NOMO-1 treated with DMSO at 0.1 percent for 48 hours (cell line): ENCODE data around the gene PACSIN2.

Experiments used
- DNase-seq: peaks from one replicate; lab custom pipeline; 2025; ENCODE audit not compliant: unreplicated experiment; lab: John Stamatoyannopoulos, UW

Gene PACSIN2

GRCh38 chr22:42866100-42866499 is 148.8 kb downstream of the PACSIN2 start:
- DNase-seq, result no peak

DNA sequence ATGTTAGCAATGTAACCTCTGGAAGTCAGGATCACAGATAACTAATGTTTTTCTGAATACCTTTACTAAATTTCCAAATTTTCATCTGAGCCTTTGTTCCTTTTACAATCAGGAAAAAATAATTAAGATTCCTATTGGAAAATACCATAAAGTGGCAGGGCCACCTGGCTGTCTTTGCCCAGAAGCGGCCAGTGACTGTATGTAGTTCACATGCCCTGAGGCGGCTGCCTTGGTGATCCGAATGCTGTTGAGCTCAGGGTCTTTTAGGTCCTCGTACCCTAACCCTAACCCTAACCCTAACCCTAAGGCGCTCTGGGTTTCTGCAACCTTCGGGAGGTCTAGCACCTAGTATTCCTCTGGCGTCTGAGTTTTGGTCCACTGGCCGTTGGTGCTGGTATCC is 149.4 kb downstream of the PACSIN2 start:
- no peak for DNase-seq

GRCh38 chr22:42863349-42863961 is 151.5 kb downstream of the PACSIN2 start:
- DNase-seq, result peak; percentile 62

DNA sequence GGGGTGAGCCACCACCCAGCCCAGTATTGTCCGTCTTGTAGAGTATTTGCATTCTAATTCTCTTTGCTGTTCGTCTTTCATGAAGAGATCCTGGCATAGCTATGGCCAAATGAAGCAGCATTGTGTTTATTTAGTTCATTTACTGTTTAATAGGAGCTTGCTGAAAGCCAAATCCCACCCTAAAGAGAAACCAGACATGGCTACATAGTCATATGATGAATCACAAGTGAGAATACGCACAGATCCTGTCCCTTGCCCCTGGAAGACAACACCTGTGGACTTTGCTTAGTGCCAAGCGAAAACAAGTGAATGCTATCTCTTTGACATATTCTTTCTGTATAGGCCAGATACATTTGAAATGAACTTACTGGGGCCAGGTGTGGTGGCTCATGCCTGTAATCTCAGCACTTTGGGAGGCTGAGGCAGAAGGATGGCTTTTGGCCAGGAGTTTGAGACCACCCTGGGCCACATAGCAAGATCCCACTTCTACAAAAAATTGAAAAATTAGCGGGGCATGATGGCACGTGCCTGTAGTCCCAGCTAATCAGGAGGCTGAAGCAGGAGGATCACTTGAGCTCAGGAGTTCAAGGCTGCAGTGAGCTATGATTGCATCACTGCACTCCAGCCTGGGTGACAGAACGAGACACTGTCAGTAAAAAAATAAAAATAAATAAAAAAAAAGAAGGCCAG is 152.8 kb downstream of the PACSIN2 start:
- no peak for DNase-seq

DNA sequence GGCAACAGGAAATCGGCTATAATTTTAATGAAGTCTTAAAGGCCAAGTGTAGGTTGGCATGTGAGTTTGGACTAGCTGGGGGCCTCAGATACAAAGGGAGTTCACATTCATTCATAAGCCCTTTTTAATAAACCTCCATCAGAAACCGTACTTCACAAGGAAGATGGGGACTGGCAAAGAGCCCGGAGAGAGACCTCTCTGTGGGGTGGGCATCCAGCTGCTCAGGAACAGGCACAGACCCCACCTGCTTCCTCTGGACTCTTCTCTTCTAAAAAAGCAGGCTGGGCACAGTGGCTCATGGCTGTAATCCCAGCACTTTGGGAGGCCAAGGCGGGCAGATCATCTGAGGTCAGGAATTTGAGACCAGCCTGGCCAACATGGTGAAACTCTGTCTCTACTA is 154.0 kb downstream of the PACSIN2 start:
- DNase-seq, result no peak

- DNase-seq, result no peak
These were observed 157.0 kb downstream of the PACSIN2 start for GRCh38 chr22:42857845-42858481.

DNA sequence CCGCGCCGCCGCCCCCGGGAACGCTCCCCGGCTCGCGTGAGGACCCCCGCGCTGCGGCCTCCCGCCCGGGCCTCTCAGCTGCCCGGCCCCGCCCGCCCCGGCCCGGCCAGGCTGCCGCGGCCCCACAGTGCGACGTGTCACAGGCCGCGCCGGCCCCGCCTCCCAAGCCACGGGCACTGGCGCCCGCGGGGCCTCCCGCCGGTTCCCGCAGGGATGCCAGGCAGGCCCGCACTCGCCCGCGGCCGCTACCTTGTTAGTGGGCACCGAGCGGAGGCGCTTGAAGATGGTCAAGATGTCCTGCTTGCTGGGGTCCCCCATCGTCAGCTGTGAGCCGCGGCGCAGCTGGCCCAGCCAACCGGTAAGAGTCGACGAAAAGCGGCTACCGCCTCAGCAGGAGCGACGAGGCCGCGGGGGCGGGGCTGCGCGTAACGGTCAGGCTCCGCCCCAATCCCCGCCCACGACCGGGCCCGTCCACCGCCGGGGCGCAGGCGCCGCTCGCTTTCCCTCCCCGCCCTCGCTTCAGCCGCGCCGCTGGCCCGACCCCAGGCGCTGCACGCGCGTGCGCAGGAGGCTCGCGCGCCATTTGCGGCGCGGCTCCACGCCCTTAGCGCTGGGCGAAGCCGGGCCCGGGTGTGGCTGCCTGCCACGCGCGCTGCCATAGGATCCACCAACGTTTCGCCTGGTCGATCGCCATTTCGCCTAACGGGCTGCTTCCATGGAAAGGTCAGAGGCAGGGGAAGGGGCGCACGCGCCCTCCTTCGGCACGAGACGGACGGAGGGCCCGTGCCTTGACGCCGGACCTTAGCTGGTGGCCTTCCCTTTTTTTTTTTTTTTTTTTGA is 157.9 kb downstream of the PACSIN2 start, which contains the start of gene ARFGAP3:
Gene ARFGAP3, minus strand, starts transcription at position 409 of the 840 bp plus-strand sequence. Its CDS starts 91 bp downstream, at position 318.
- peak; percentile 92 for DNase-seq

DNA sequence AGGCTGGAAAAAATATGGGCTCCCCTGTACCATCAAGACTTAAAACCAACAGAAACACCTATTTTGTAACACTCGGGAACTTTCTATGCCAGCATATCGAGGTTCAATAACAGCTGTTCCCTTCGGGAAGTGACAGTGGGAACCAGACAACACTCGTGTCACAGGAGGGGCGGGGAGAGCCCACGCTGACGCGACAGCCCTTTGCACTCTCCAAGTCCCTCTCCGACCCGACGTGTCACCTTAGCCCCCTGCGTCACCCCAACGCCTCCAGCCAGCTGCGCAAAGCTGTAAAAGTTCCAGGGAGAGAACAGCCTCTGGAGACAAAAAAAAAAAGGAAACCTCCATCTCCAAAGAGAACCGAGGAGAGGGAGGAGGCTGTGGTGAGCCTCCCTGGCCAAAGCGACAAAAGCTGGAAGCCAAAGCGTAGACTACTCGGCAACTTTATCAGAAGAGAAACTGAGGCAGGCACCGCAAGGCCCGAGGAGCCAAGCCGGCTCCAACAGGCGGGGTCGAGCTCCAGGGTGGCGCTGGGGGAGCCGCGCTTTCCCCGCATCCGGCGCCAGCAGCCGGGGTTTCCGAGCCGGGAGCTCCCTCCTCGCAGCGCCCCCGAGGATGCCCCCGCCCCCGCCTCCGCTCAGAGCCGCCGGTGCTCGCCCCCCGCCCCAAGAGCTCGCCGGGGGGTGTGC is 158.6 kb downstream of the PACSIN2 start:
- no peak for DNase-seq

GRCh38 chr22:42855721-42856120 is 159.2 kb downstream of the PACSIN2 start:
- no peak for DNase-seq

- no peak for DNase-seq
These were observed 159.7 kb downstream of the PACSIN2 start for GRCh38 chr22:42855211-42855610.

DNA sequence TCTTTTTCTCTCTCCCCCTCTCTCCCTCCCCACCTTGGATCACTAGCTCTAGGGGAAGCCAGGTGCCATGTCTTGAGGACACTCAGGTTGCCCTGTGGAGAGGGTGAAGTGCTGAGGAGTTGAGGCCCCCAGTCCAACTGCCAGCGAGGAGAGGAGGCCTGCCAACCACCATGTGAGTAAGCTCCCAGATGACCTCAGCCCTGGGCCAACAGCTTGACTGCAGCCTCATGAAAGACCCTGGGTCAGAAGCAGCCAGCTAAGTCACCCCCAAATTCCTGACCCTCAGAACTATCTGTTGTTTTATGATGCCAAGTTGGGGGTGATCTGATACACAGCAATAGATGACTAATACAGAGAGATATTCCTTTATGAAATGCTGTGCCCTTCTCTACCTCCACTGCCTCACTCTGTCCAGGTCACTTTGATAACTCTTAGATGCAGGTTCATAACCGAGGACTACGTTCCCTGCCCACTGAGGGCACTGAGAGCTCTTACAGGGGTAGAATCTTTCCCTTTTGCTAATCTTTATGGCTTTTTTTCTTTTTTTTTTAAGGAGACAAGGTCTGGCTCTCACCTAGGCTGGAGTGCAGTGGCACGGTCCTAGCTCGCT is 165.9 kb downstream of the PACSIN2 start:
- DNase-seq, result no peak

- no peak for DNase-seq
These were observed 167.8 kb downstream of the PACSIN2 start for GRCh38 chr22:42847110-42847509.

DNA sequence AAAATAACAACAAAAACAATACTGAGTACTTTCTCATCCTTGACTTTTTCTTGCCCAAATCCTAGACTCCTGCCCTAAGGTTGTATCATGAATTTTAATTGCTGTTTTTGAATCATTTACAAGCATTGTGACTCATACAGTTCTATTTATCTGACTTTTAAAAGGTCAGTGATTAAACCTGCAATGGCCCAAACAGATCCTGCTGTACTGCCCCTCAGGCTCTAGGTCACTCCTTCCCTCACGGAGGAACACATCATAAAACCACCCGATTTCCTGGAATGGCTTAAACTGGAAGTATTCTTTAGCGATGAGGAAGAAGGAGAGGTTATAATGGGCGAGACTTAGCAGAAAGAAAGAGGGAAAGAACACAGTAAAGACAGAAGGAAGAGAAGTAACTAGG is 170.2 kb downstream of the PACSIN2 start:
- no peak for DNase-seq

GRCh38 chr22:42842658-42843370 is 172.1 kb downstream of the PACSIN2 start:
- DNase-seq, result no peak

DNA sequence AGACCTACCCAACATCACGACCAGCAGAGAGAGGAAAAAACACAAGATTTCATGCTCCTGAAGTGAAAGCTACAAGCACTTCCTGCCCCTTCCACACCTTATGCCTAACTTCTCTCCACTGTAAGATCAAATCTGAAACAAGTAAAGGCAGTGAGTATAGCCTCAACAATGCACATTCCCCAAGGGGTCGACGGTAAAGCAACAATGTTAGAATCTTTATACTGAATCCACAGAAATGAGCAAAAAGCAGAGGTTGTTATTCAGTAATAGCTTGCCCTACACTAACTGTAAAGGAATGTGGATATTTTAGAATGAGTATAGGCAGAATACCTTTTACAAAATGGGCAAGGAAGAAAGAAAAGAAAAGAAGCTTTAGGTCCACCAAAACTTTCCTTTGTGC is 173.5 kb downstream of the PACSIN2 start:
- no peak for DNase-seq

DNA sequence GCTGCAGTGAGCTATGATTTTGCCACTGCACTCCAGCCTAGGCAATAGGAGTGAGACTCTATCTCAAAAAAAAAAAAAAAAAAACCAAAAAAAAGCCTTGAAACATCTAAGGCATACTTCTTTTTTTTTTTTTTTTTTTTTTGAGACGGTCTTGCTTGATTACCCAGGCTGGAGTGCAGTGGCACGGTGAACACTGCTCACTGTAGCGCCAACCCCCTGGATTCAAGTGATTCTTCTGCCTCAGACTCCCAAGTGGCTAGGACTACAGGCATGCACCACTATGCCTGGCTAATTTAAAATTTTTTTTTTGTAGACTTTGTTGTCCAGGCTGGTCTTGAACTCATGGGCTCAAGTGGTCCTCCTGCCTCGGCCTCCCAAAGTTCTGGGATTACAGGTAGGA is 177.4 kb downstream of the PACSIN2 start:
- no peak for DNase-seq

GRCh38 chr22:42836026-42836425 is 178.9 kb downstream of the PACSIN2 start:
- DNase-seq, result no peak

DNA sequence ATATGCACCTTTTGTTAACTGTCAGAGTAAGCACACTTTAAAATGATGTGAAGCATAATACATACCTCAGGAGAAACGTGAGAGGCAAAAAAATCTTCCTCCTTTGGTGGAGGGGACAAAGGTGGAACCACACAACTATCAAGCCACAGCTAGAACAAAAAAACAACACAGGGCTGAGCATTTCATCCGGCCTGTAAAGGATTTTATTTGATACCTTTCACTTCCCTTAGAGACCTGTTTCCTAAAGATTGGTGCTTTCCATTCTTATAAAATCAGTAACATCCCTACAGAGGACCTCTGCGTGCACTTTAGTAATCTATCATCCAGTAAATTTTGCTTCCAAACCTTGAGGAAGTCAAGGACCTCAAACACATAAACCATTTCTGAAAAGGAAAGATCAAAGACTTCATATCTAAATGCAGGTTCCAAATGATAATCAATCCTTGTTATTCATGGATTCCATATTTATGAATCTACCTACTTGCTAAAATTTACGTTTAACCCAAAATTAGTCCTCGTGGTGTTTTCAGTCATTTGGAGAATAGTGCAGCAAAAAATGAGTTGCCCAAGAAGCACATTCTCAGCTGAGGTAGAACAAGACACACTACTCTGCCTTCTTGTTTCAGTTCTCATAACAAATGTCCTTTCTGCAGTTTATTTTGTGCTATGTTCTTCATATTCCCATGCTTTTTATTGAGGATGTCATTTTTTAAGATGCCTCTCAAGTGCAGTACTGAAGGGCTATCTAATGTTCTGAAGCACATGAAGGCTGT is 180.6 kb downstream of the PACSIN2 start:
- no peak for DNase-seq

- DNase-seq, result no peak
These were observed 181.8 kb downstream of the PACSIN2 start for GRCh38 chr22:42833104-42833503.
